Progenitor cell of endocrine pancreas (in vitro differentiated cells): ENCODE data around the gene CUEDC1. TPM values are rescaled to one million over a fixed set of nuclear protein-coding genes. Genes with fewer than 3 reads are reported as not detected.

Source experiments
- DNase-seq: peaks from one replicate; pipeline ENCODE4 v3.0.0; 2021; ENCODE audit warnings: low spot score; ENCODE audit not compliant: unreplicated experiment
- H3K27ac Mint-ChIP-seq: 2 replicates; pipeline ENCODE4 v1.8.0; 2021; ENCODE audit warnings: mild to moderate bottlenecking, moderate library complexity, mixed read lengths
- H3K27me3 Mint-ChIP-seq: 2 replicates; pipeline ENCODE4 v1.8.0; 2021; ENCODE audit warnings: mixed read lengths
- H3K36me3 Mint-ChIP-seq: 2 replicates; pipeline ENCODE4 v1.8.0; 2022; ENCODE audit warnings: mixed read lengths; ENCODE audit not compliant: insufficient read depth
- H3K4me1 Mint-ChIP-seq: 2 replicates; pipeline ENCODE4 v1.8.0; 2021; ENCODE audit warnings: low read depth, mixed read lengths
- H3K4me3 Mint-ChIP-seq: 2 replicates; pipeline ENCODE4 v1.8.0; 2021; ENCODE audit warnings: low read depth, mild to moderate bottlenecking, moderate library complexity, mixed read lengths
- H3K9me3 Mint-ChIP-seq: 2 replicates; pipeline ENCODE4 v1.8.0; 2021; ENCODE audit warnings: low read depth, mixed read lengths
- CTCF ChIP-seq: fragments of 200-600 bp; sonication (generic); IDR thresholded peaks from one replicate; pipeline ENCODE4 v1.5.0; 2021; ENCODE audit warnings: antibody characterized with exemption, mild to moderate bottlenecking; ENCODE audit not compliant: unreplicated experiment
- total RNA-seq: library from RNA; stranded (reverse); gene quantifications from 2 replicates; pipeline ENCODE4 v1.2.1, GENCODE V29; 2021

CUEDC1 gene
- total RNA-seq, 1 donor from 2014 or later: 30.8 TPM

GRCh38 chr17:57888311-57889216 is 66.6 kb downstream of the CUEDC1 start:
- peaks cover 12% of the 10 kb centered on the region for H3K4me1 Mint-ChIP-seq
- no peak for DNase-seq
- TF ChIP-seq CTCF: no peak
- H3K27me3 Mint-ChIP-seq: no peaks in the 10 kb centered on the region
- peak overlapping the region; percentile 69 for H3K27ac Mint-ChIP-seq
- H3K36me3 Mint-ChIP-seq: peaks cover 2% of the 10 kb centered on the region
- H3K9me3 Mint-ChIP-seq: no peaks in the 10 kb centered on the region
- H3K4me3 Mint-ChIP-seq: no peak overlapping the region

- no peak for DNase-seq
- H3K4me3 Mint-ChIP-seq: no peak overlapping the region
- TF ChIP-seq CTCF: no peak
- H3K9me3 Mint-ChIP-seq: no peaks in the 10 kb centered on the region
- no peaks in the 10 kb centered on the region for H3K4me1 Mint-ChIP-seq
- H3K27ac Mint-ChIP-seq: no peak overlapping the region
- H3K36me3 Mint-ChIP-seq: peaks cover 3% of the 10 kb centered on the region
- H3K27me3 Mint-ChIP-seq: no peaks in the 10 kb centered on the region
Observed at GRCh38 chr17:57887161-57887560, 68.1 kb downstream of the CUEDC1 start.

GRCh38 chr17:57886020-57886419 is 69.2 kb downstream of the CUEDC1 start:
- no peak for TF ChIP-seq CTCF
- peaks cover 3% of the 10 kb centered on the region for H3K36me3 Mint-ChIP-seq
- DNase-seq: no peak
- no peak overlapping the region for H3K4me3 Mint-ChIP-seq
- H3K9me3 Mint-ChIP-seq: no peaks in the 10 kb centered on the region
- no peaks in the 10 kb centered on the region for H3K4me1 Mint-ChIP-seq
- no peaks in the 10 kb centered on the region for H3K27me3 Mint-ChIP-seq
- H3K27ac Mint-ChIP-seq: no peak overlapping the region

GRCh38 chr17:57885148-57885915 is 69.9 kb downstream of the CUEDC1 start:
- no peak for TF ChIP-seq CTCF
- Mint-ChIP-seq H3K27ac (no peak overlapping the region), H3K4me1 (peaks cover 3% of the 10 kb centered on the region)

GRCh38 chr17:57881783-57882351 is 73.3 kb downstream of the CUEDC1 start:
- no peak overlapping the region for H3K27ac Mint-ChIP-seq

More at GRCh38 chr17:57885148-57885915, 69.9 kb downstream of the CUEDC1 start:
- Mint-ChIP-seq H3K36me3 (peaks cover 3% of the 10 kb centered on the region), H3K4me3 (no peak overlapping the region), H3K27me3 (no peaks in the 10 kb centered on the region), H3K9me3 (no peaks in the 10 kb centered on the region)
- DNase-seq: no peak

More at GRCh38 chr17:57881783-57882351, 73.3 kb downstream of the CUEDC1 start:
- TF ChIP-seq CTCF: no peak
- H3K36me3 Mint-ChIP-seq: peaks cover 3% of the 10 kb centered on the region
- no peak overlapping the region for H3K4me3 Mint-ChIP-seq
- DNase-seq: no peak
- peaks cover 17% of the 10 kb centered on the region for H3K4me1 Mint-ChIP-seq
- H3K27me3 Mint-ChIP-seq: no peaks in the 10 kb centered on the region
- H3K9me3 Mint-ChIP-seq: no peaks in the 10 kb centered on the region
